Activated T-helper 1 cell treated with Interleukin-2 at 50 U/mL for 16 hours (primary cell): ENCODE measurements around the gene ARHGAP5.

Source experiments
- DNase-seq: peaks from one replicate; pipeline ENCODE4 v3.0.0-alpha.2; 2020; ENCODE audit warnings: low read depth

Gene ARHGAP5

GRCh38 chr14:32185097-32185496 lies 108.0 kb downstream of the ARHGAP5 start:
- no peak for DNase-seq

GRCh38 chr14:32186248-32186647 lies 109.1 kb downstream of the ARHGAP5 start:
- DNase-seq: no peak

GRCh38 chr14:32189811-32190210 lies 112.7 kb downstream of the ARHGAP5 start:
- no peak for DNase-seq

- no peak for DNase-seq
Observed at GRCh38 chr14:32190673-32191072, 113.6 kb downstream of the ARHGAP5 start.

GRCh38 chr14:32192712-32193373 lies 115.7 kb downstream of the ARHGAP5 start:
- no peak for DNase-seq

- no peak for DNase-seq
Observed at GRCh38 chr14:32193532-32193931, 116.4 kb downstream of the ARHGAP5 start.

GRCh38 chr14:32195636-32196035 lies 118.5 kb downstream of the ARHGAP5 start:
- DNase-seq: no peak

- DNase-seq: no peak
Observed at GRCh38 chr14:32197919-32198318, 120.8 kb downstream of the ARHGAP5 start.

- DNase-seq: no peak
Observed at GRCh38 chr14:32200368-32201192, 123.5 kb downstream of the ARHGAP5 start.

GRCh38 chr14:32201193-32201815 lies 124.2 kb downstream of the ARHGAP5 start:
- peak; percentile 59 for DNase-seq

- DNase-seq: no peak
Observed at GRCh38 chr14:32201816-32202490, 124.8 kb downstream of the ARHGAP5 start, which contains the start of gene RNU6-7. Gene RNU6-7 (plus strand): TSS chr14:32202045.

GRCh38 chr14:32202491-32202997 lies 125.4 kb downstream of the ARHGAP5 start:
- no peak for DNase-seq

GRCh38 chr14:32202998-32203882 lies 126.1 kb downstream of the ARHGAP5 start, which contains the start of gene RNU6-8:
Gene RNU6-8 (minus strand): TSS chr14:32203269.
- peak; percentile 71 for DNase-seq

- DNase-seq: no peak
Observed at GRCh38 chr14:32203928-32204357, 126.8 kb downstream of the ARHGAP5 start.

GRCh38 chr14:32205554-32205953 lies 128.4 kb downstream of the ARHGAP5 start:
- no peak for DNase-seq

- no peak for DNase-seq
Observed at GRCh38 chr14:32205984-32206383, 128.9 kb downstream of the ARHGAP5 start.

- DNase-seq: no peak
Observed at GRCh38 chr14:32206552-32206951, 129.4 kb downstream of the ARHGAP5 start.

GRCh38 chr14:32208490-32208889 lies 131.4 kb downstream of the ARHGAP5 start:
- DNase-seq: no peak
